NT2/D1 (cell line): ENCODE results near the gene HEATR5A.

Source experiments
- SUZ12 ChIP-seq: IDR thresholded peaks from 2 replicates; pipeline ENCODE4 v1.6.1; 2011; ENCODE audit not compliant: insufficient read length, insufficient read depth; ENCODE audit errors: extremely low read depth
- YY1 ChIP-seq: IDR thresholded peaks from 2 replicates; pipeline ENCODE4 v1.6.1; 2011; ENCODE audit not compliant: insufficient read length, insufficient read depth
- ZNF274 ChIP-seq: IDR thresholded peaks from 2 replicates; pipeline ENCODE4 v1.6.1; 2011; ENCODE audit warnings: mild to moderate bottlenecking, low read depth, low read length

DNA sequence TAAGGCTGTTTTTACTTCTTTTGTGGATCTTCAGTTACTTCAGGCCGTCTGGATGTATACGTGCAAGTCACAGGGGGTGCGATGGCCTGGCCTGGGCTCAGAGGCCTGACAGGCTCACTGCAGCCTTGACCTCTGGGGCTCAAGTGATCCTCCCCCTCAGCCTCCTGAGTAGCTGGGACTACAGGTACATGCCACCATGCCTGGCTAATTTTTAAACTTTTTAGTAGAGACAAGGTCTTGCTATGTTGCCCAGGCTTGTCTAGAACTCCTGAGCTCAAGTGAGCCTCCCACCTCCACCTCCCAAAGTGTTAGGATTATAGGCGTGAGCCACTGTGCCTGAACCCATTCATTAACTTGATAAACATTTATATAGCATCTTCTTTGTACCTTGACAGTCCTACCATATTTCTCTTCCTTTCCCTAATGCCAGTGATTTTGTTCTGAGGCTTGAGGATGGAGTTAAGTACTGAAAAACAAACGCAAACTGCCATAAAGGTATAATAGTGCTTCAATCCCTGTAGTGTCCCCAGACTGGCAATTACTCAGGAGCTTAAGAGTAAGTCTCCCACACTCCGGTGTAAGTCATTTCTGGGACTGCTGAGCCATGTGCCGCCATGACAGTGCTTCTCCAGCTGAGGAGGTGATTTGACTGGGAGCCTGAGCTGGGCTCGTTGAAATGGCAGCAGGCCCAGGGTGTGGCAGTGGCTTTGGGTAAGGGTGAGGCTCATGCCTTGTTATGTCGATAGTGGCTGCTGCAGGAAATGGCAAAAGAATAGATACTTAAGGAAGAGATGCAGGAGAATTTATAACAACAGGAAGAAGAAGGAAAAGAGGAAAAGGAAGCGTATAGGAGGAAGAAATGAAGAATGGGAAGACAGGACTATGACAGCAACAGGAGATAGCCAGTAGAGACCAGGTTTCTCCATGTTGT lies 169.1 kb downstream of the HEATR5A start:
- no peak for TF ChIP-seq SUZ12
- TF ChIP-seq YY1 = no peak
- no peak for TF ChIP-seq ZNF274
